ENCODE data around the gene ZNF419. TPM values are rescaled to one million over a fixed set of nuclear protein-coding genes. Genes with fewer than 3 reads are reported as not detected.
"Not testable (repeated sequence)": the region's sequence is repeated elsewhere in the genome, so short reads cannot be mapped to it uniquely, and the experiment has no call there.

Gene ZNF419
- total RNA-seq, result 10 to 100 TPM in 1 of 2 experiments, 1 to 10 TPM in 1; 9.8 to 12.0 TPM

- H3K27me3 Mint-ChIP-seq, CTCF ChIA-PET: not testable (repeated sequence)
- DNase-seq, result peak; percentile 93
- Mint-ChIP-seq H3K4me3 (peak within 1 kb of the TSS; percentile 60), H3K9me3 (peaks cover 50% of the 10 kb centered on the region), H3K4me1 (peaks cover 15% of the 10 kb centered on the region), H3K36me3 (ENCODE audit: low read depth) (peaks cover 44% of the 10 kb centered on the region), H3K27ac (peak within 1 kb of the TSS; percentile 44)
- POLR2A ChIA-PET, result interaction anchor here (0.7 to 2.4 kb wide), 3 partner anchors 11 to 194 kb away, joined by 3 to 6 read pairs (median 4); partner anchors contain the start of genes ZNF548, ZNF551 and ZNF772
These were observed at the start of gene ZNF419 for GRCh38 chr19:57487477-57488298. TSS of gene ZNF419 (plus strand) at chr19:57487750. CDS start at chr19:57487951, 201 bp downstream.

GRCh38 chr19:57437931-57438330 is 49.6 kb upstream of the ZNF419 start:
- Mint-ChIP-seq H3K27me3 (no peaks in the 10 kb centered on the region), H3K4me3 (no peak overlapping the region), H3K9me3 (peaks cover 46% of the 10 kb centered on the region), H3K4me1 (peaks cover 24% of the 10 kb centered on the region), H3K36me3 (ENCODE audit: low read depth) (peaks cover 68% of the 10 kb centered on the region), H3K27ac (no peak overlapping the region)
- POLR2A ChIA-PET, result no interaction called here
- CTCF ChIA-PET, result interaction anchor here (0.9 kb wide), 1 partner anchor 10 kb away, joined by 3 read pairs; no protein-coding TSS in a partner anchor
- DNase-seq, result no peak

- Mint-ChIP-seq H3K9me3 (peaks cover 52% of the 10 kb centered on the region), H3K36me3 (ENCODE audit: low read depth) (peaks cover 73% of the 10 kb centered on the region), H3K4me1 (peaks cover 24% of the 10 kb centered on the region), H3K4me3 (no peak overlapping the region), H3K27me3 (no peaks in the 10 kb centered on the region), H3K27ac (no peak overlapping the region)
- POLR2A ChIA-PET, result no interaction called here
- DNase-seq, result no peak
- CTCF ChIA-PET, result no interaction called here
These were observed 48.6 kb upstream of the ZNF419 start for GRCh38 chr19:57438925-57439324.

GRCh38 chr19:57441979-57442752 is 45.4 kb upstream of the ZNF419 start:
- H3K27me3 Mint-ChIP-seq, result no peaks in the 10 kb centered on the region
- peaks cover 78% of the 10 kb centered on the region for H3K36me3 Mint-ChIP-seq (ENCODE audit: low read depth)
- POLR2A ChIA-PET, result no interaction called here
- DNase-seq, result no peak
- no peak overlapping the region for H3K27ac Mint-ChIP-seq
- no peak overlapping the region for H3K4me3 Mint-ChIP-seq
- peaks cover 67% of the 10 kb centered on the region for H3K9me3 Mint-ChIP-seq
- H3K4me1 Mint-ChIP-seq, result no peaks in the 10 kb centered on the region
- CTCF ChIA-PET, result no interaction called here

- CTCF ChIA-PET, result no interaction called here
- peaks cover 71% of the 10 kb centered on the region for H3K9me3 Mint-ChIP-seq
- no peak overlapping the region for H3K4me3 Mint-ChIP-seq
These were observed 44.3 kb upstream of the ZNF419 start for GRCh38 chr19:57443121-57443696.

GRCh38 chr19:57452307-57452706 is 35.2 kb upstream of the ZNF419 start:
- no peak for DNase-seq

More at GRCh38 chr19:57443121-57443696, 44.3 kb upstream of the ZNF419 start:
- peaks cover 74% of the 10 kb centered on the region for H3K36me3 Mint-ChIP-seq (ENCODE audit: low read depth)
- no peak for DNase-seq
- H3K27me3 Mint-ChIP-seq, result no peaks in the 10 kb centered on the region
- POLR2A ChIA-PET, result no interaction called here
- H3K4me1 Mint-ChIP-seq, result no peaks in the 10 kb centered on the region
- H3K27ac Mint-ChIP-seq, result no peak overlapping the region

GRCh38 chr19:57465680-57466381 is 21.7 kb upstream of the ZNF419 start:
- CTCF ChIA-PET, result interaction anchor here (0.6 to 1.0 kb wide), 4 partner anchors 100 to 1048 kb away, joined by 3 read pairs; no protein-coding TSS in a partner anchor
- DNase-seq, result peak; percentile 32

More at GRCh38 chr19:57452307-57452706, 35.2 kb upstream of the ZNF419 start:
- Mint-ChIP-seq H3K4me3 (no peak overlapping the region), H3K9me3 (peaks cover 56% of the 10 kb centered on the region), H3K36me3 (ENCODE audit: low read depth) (peaks cover 30% of the 10 kb centered on the region), H3K27me3 (no peaks in the 10 kb centered on the region), H3K4me1 (no peaks in the 10 kb centered on the region), H3K27ac (no peak overlapping the region)
- CTCF ChIA-PET, result no interaction called here
- POLR2A ChIA-PET, result interaction anchor here (0.6 kb wide), 1 partner anchor 32 kb away, joined by 3 read pairs; no protein-coding TSS in a partner anchor

GRCh38 chr19:57466489-57466888 is 21.1 kb upstream of the ZNF419 start:
- Mint-ChIP-seq H3K36me3 (ENCODE audit: low read depth) (peaks cover 27% of the 10 kb centered on the region), H3K27me3 (no peaks in the 10 kb centered on the region), H3K27ac (no peak overlapping the region), H3K4me3 (no peak overlapping the region), H3K4me1 (no peaks in the 10 kb centered on the region), H3K9me3 (peaks cover 46% of the 10 kb centered on the region)
- ChIA-PET CTCF (interaction anchor here (0.7 kb wide), 1 partner anchor 141 kb away, joined by 3 read pairs; no protein-coding TSS in a partner anchor), POLR2A (no interaction called here)
- no peak for DNase-seq

More at GRCh38 chr19:57465680-57466381, 21.7 kb upstream of the ZNF419 start:
- Mint-ChIP-seq H3K27me3 (no peaks in the 10 kb centered on the region), H3K4me3 (no peak overlapping the region), H3K4me1 (no peaks in the 10 kb centered on the region), H3K9me3 (peaks cover 46% of the 10 kb centered on the region), H3K36me3 (ENCODE audit: low read depth) (peaks cover 21% of the 10 kb centered on the region), H3K27ac (no peak overlapping the region)
- POLR2A ChIA-PET, result no interaction called here

GRCh38 chr19:57473646-57474045 is 13.9 kb upstream of the ZNF419 start:
- H3K27ac Mint-ChIP-seq, result no peak overlapping the region
- H3K9me3 Mint-ChIP-seq, result peaks cover 84% of the 10 kb centered on the region
- H3K4me3 Mint-ChIP-seq, result no peak overlapping the region
- peaks cover 20% of the 10 kb centered on the region for H3K4me1 Mint-ChIP-seq
- ChIA-PET CTCF (no interaction called here), POLR2A (no interaction called here)
- no peak for DNase-seq
- H3K36me3 Mint-ChIP-seq (ENCODE audit: low read depth), result peaks cover 87% of the 10 kb centered on the region
- no peaks in the 10 kb centered on the region for H3K27me3 Mint-ChIP-seq

- Mint-ChIP-seq H3K9me3 (peaks cover 63% of the 10 kb centered on the region), H3K27me3 (peaks cover 2% of the 10 kb centered on the region), H3K36me3 (ENCODE audit: low read depth) (peaks cover 58% of the 10 kb centered on the region), H3K27ac (peak within 1 kb of the TSS; percentile 74), H3K4me3 (peak within 1 kb of the TSS; percentile 76), H3K4me1 (peaks cover 20% of the 10 kb centered on the region)
- DNase-seq, result peak; percentile 89
- ChIA-PET POLR2A (interaction anchor here (1.7 to 1.8 kb wide), 2 partner anchors 10 to 43 kb away, joined by 5 to 6 read pairs; partner anchors contain the start of genes ZNF419 and ZNF749), CTCF (no interaction called here)
These were observed 10.2 kb upstream of the ZNF419 start, which contains the start of gene ZNF772 for GRCh38 chr19:57477191-57478008. TSS of gene ZNF772 (minus strand) at chr19:57477566. CDS start at chr19:57477309, 257 bp downstream.

- peaks cover 50% of the 10 kb centered on the region for H3K36me3 Mint-ChIP-seq (ENCODE audit: low read depth)
- H3K27me3 Mint-ChIP-seq, H3K27ac Mint-ChIP-seq, DNase-seq, CTCF ChIA-PET: not testable (repeated sequence)
- peak overlapping the region; percentile 60 for H3K4me3 Mint-ChIP-seq
- H3K9me3 Mint-ChIP-seq, result peaks cover 56% of the 10 kb centered on the region
- peaks cover 15% of the 10 kb centered on the region for H3K4me1 Mint-ChIP-seq
- POLR2A ChIA-PET, result interaction anchor here (2.4 kb wide), 1 partner anchor 11 kb away, joined by 6 read pairs; the partner anchor contains the start of gene ZNF772
These were observed 722 bp downstream of the ZNF419 start for GRCh38 chr19:57488299-57488644.

All from activated CD4-positive, alpha-beta memory T cell treated with anti-CD3 and anti-CD28 coated beads, Interleukin-2, amount 10 ng/mL, durations not matched to agents 7 days and 5 days (primary cell).